ENCODE data around the gene TSNAX. TPM values are rescaled to one million over a fixed set of nuclear protein-coding genes. Genes with fewer than 3 reads are reported as not detected.

The TSNAX gene
- total RNA-seq, 4 donors from 2014 or later = 24.4 to 37.4 (median 33.5) TPM

- no peak for ATAC-seq
- no peaks in the 10 kb centered on the region for H3K9me3 ChIP-seq
- no peak overlapping the region for H3K27ac ChIP-seq
- no peaks in the 10 kb centered on the region for H3K27me3 ChIP-seq
- no peak for TF ChIP-seq POLR2A (IDR thresholded peaks at IDR 0.05)
- no peak overlapping the region for H3K4me3 ChIP-seq
- H3K4me1 ChIP-seq = peaks cover 0 to 16% (median 0%) of the 10 kb centered on the region in 3 donors
- WGBS, 2 donors (ENCODE audit: low coverage in 1 of 2) = 75% methylated on average over 2 to 3 of the region's 3 CpGs
- peaks cover 0 to 27% of the 10 kb centered on the region in 2 donors for H3K36me3 ChIP-seq
Measured at GRCh38 chr1:231557898-231558707, 29.6 kb downstream of the TSNAX start.

DNA sequence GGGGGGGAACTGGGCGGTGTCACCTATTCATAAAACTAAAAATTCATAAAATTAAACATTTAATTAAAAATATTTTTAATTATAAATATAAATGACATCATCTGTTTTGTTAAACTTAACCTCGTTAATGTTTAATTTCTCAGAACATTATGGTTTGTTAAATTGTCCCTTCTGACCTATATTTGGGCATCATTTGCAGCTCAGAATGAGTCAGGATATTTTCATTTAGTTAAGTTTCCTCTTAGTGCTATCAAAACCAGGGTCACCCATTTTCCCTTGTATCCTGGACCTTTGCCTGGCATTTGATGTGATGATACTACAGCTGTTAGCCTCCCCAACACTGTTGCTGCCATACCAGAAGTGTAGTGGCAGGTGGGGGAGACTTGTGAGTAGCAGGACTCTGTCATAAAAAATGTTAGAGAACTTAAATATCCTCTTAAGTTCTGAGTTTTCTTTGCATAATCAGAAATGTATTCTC, 30.3 kb downstream of the TSNAX start:
- ATAC-seq = no peak
- peaks cover 0 to 31% of the 10 kb centered on the region in 2 donors for H3K36me3 ChIP-seq
- WGBS, 2 donors (ENCODE audit: low coverage in 1 of 2) = 72 to 89% methylated on average over 2 of the region's 2 CpGs
- no peaks in the 10 kb centered on the region for H3K9me3 ChIP-seq
- peaks cover 0 to 9% (median 0%) of the 10 kb centered on the region in 3 donors for H3K4me1 ChIP-seq
- H3K27ac ChIP-seq = no peak overlapping the region
- no peaks in the 10 kb centered on the region for H3K27me3 ChIP-seq
- no peak overlapping the region for H3K4me3 ChIP-seq
- TF ChIP-seq POLR2A (IDR thresholded peaks at IDR 0.05) = no peak
- TF ChIP-seq, protein P1, sequence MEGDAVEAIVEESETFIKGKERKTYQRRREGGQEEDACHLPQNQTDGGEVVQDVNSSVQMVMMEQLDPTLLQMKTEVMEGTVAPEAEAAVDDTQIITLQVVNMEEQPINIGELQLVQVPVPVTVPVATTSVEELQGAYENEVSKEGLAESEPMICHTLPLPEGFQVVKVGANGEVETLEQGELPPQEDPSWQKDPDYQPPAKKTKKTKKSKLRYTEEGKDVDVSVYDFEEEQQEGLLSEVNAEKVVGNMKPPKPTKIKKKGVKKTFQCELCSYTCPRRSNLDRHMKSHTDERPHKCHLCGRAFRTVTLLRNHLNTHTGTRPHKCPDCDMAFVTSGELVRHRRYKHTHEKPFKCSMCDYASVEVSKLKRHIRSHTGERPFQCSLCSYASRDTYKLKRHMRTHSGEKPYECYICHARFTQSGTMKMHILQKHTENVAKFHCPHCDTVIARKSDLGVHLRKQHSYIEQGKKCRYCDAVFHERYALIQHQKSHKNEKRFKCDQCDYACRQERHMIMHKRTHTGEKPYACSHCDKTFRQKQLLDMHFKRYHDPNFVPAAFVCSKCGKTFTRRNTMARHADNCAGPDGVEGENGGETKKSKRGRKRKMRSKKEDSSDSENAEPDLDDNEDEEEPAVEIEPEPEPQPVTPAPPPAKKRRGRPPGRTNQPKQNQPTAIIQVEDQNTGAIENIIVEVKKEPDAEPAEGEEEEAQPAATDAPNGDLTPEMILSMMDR (IDR thresholded peaks at IDR 0.05) = no peak
- TF ChIP-seq EP300 (IDR thresholded peaks at IDR 0.05) = no peak
- TF ChIP-seq POLR2AphosphoS5 (IDR thresholded peaks at IDR 0.05) = no peak

DNA sequence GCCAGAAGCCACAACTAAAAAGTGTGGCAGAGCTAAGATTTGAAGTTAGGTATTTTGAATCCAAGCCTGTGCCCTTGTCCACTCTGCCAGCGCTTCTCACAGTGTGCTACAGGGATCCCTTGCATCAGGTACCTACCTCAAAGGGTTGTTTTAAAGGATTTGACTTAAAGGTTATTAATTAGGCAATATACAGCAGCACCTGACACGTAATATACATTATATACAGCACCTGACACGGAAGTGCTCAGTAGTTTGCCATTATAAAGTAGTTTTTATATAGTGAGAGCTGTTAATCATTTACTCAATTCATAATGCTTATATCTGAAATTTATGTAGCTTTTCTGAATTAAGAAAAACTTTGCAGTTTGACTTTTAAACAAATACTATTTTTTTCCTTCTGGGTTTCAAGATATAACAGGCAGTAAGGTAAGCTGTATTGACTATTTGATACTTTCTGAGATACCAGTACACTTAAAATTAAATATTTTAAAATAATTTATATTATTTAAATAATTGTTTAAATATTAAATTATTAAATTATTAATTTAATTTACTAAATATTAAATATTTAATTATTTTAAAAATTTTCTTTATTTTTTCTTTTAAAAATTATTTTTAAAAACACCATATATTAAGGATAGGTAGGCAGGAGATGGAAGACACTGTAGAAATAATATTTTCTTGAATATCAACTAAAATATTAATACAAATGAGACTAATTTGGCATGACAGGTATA, 33.3 kb downstream of the TSNAX start:
- Histone ChIP-seq H3K4me3 (no peak overlapping the region), H3K36me3 (peaks cover 0 to 48% of the 10 kb centered on the region in 2 donors), H3K27me3 (no peaks in the 10 kb centered on the region), H3K27ac (no peak overlapping the region), H3K9me3 (no peaks in the 10 kb centered on the region), H3K4me1 (peaks cover 0 to 9% (median 0%) of the 10 kb centered on the region in 3 donors)
- WGBS, 2 donors (ENCODE audit: low coverage in 1 of 2) = 96% methylated on average over 3 of the region's 3 CpGs
- no peak for ATAC-seq
- TF ChIP-seq, protein P1 (IDR thresholded peaks at IDR 0.05) = no peak
- no peak for TF ChIP-seq EP300 (IDR thresholded peaks at IDR 0.05)
- no peak for TF ChIP-seq POLR2AphosphoS5 (IDR thresholded peaks at IDR 0.05)
- TF ChIP-seq POLR2A (IDR thresholded peaks at IDR 0.05) = no peak

DNA sequence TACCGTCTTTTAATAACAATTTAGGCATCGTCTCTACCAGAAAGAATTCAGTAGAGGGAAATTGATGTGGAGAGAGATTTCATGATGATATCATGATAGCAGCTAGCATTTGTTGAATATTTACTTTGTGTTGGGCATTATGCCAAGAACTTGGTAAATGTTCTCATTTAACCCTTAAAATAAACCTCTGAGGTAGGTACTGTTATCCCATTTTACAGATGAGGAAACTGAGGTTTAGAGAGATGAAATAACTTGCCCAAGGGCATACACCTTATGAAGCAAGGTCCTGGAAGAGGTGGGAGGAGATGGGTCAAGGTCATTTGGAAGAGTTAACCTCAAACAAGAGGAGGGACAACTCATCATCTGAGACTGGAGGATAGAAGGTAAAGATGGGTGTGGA, 34.8 kb downstream of the TSNAX start:
- no peak for TF ChIP-seq POLR2A (IDR thresholded peaks at IDR 0.05)
- TF ChIP-seq EP300 (IDR thresholded peaks at IDR 0.05) = no peak
- TF ChIP-seq POLR2AphosphoS5 (IDR thresholded peaks at IDR 0.05) = no peak
- TF ChIP-seq, protein P1 (IDR thresholded peaks at IDR 0.05) = no peak
- Histone ChIP-seq H3K27ac (no peak overlapping the region), H3K4me3 (no peak overlapping the region), H3K27me3 (no peaks in the 10 kb centered on the region), H3K36me3 (peaks cover 0 to 60% of the 10 kb centered on the region in 2 donors), H3K4me1 (peaks cover 0 to 2% (median 0%) of the 10 kb centered on the region in 3 donors), H3K9me3 (no peaks in the 10 kb centered on the region)
- 67 to 71% methylated on average over 2 of the region's 2 CpGs for WGBS, 2 donors (ENCODE audit: low coverage in 1 of 2)
- no peak for ATAC-seq

- H3K4me3 ChIP-seq = no peak overlapping the region
- 91 to 95% methylated on average over 3 to 4 of the region's 4 CpGs for WGBS, 2 donors (ENCODE audit: low coverage in 1 of 2)
- no peaks in the 10 kb centered on the region for H3K9me3 ChIP-seq
- ATAC-seq = no peak
- H3K27ac ChIP-seq = no peak overlapping the region
- H3K36me3 ChIP-seq = peaks cover 0 to 63% of the 10 kb centered on the region in 2 donors
- H3K4me1 ChIP-seq = no peaks in the 10 kb centered on the region
- no peak for TF ChIP-seq EP300 (IDR thresholded peaks at IDR 0.05)
- no peak for TF ChIP-seq POLR2AphosphoS5 (IDR thresholded peaks at IDR 0.05)
- TF ChIP-seq POLR2A (IDR thresholded peaks at IDR 0.05) = no peak
- TF ChIP-seq, protein P1 (IDR thresholded peaks at IDR 0.05) = no peak
- no peaks in the 10 kb centered on the region for H3K27me3 ChIP-seq
Measured at GRCh38 chr1:231564373-231564772, 35.9 kb downstream of the TSNAX start.
